ENCODE measurements around the gene MCF2L.

The MCF2L gene

DNA sequence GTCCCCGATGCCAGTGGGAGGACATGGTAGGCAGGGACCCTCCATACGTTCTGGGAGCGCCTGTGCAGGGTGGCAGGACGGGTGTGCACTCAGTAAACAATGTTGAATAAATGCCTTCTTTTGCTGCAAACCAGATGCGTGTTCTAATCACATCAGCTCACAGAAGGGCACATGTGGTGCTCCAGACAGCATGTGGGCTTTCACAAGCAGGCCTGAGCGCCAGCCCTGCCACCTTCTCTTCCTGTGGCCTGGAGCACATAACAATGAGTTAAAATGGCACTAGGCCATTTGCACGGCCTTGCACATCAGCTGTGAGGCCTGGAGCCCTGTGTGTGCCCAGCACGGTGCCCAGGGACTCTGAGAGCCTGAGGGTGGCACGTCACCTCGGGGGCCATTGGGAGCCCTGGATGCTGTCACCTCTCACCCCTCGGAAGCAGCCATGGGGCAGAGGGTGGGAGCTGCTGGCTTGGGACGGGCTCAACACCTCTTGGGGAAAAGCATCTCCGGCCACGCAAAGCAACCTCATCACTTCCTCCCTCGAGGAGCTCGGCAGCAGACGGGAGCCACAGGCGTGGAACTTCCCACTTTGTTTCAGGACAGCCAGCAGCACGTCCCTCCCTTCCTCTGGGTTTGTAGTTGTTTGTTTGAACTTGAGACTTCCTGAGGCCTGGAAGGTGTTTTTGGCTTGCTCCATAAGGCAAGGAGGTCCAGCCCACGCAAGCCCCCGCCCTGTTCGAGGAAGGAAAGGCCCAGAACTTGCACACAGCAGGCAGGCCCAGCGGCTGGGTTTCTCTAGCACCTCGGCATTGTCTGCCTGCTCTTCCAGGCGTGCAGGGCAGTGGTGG, 9.8 kb downstream of the MCF2L start:
- H3K4me3 ChIP-seq (ENCODE audit: low read depth, low read length) = no peak overlapping the region
- in situ Hi-C loops (cut with HindIII; ENCODE audit: low sequenced_read_pairs) = no loop called here
- TF ChIP-seq, protein P1, sequence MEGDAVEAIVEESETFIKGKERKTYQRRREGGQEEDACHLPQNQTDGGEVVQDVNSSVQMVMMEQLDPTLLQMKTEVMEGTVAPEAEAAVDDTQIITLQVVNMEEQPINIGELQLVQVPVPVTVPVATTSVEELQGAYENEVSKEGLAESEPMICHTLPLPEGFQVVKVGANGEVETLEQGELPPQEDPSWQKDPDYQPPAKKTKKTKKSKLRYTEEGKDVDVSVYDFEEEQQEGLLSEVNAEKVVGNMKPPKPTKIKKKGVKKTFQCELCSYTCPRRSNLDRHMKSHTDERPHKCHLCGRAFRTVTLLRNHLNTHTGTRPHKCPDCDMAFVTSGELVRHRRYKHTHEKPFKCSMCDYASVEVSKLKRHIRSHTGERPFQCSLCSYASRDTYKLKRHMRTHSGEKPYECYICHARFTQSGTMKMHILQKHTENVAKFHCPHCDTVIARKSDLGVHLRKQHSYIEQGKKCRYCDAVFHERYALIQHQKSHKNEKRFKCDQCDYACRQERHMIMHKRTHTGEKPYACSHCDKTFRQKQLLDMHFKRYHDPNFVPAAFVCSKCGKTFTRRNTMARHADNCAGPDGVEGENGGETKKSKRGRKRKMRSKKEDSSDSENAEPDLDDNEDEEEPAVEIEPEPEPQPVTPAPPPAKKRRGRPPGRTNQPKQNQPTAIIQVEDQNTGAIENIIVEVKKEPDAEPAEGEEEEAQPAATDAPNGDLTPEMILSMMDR (IDR thresholded peaks at IDR 0.05; ENCODE audit: low read depth, low read length) = no peak
- DNase-seq (ENCODE audit: low read depth, low spot score) = no peak

DNA sequence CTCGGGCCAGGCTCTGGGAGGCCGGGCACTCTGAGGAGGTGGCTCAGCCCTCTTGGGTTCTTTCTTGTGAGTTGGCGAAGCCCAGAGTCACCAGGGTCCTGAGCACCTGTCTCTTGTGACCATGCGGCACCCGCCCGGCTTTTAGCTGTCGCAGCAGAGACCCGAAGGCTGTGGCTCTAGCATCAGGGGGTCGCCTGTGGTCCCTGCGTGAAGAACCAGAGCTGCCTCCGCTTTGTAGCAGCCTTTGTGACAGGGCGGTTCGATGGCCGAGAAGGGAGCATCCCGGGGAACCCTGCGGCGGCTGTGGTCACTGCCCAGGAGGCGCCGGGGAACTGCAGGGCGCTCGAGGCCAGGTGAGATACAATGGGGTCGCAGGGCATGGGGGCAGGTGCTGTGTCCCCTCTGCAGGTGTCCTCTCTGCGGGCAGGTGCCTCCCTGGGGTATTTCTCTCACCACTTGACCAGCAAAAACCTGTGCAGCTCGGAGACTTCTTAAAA, 10.4 kb downstream of the MCF2L start:
- H3K4me3 ChIP-seq (ENCODE audit: low read depth, low read length) = no peak overlapping the region
- TF ChIP-seq, protein P1 (IDR thresholded peaks at IDR 0.05; ENCODE audit: low read depth, low read length) = no peak
- DNase-seq (ENCODE audit: low read depth, low spot score) = no peak
- in situ Hi-C loops (cut with HindIII; ENCODE audit: low sequenced_read_pairs) = no loop called here

DNA sequence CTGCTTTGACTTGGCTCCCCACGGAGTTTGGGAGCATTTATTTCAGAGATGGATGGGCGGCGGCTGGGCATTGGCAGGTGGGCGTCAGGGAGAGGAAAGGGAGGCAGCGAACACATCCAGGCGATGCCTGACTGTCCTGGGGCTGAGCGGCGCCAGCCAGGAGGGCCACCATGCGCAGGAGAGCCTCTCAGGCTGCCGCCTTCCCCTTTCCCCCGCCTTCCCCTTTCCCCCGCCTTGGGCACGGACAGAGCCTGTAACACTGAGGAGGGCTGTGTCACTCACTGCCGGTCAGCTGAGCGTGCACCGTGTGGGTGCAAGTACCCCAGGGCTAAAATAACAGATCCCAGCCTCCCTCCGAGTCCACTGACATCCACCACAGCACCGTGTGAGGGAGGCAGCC, 11.4 kb downstream of the MCF2L start:
- no peak for DNase-seq (ENCODE audit: low read depth, low spot score)
- TF ChIP-seq, protein P1 (IDR thresholded peaks at IDR 0.05; ENCODE audit: low read depth, low read length) = no peak
- in situ Hi-C loops (cut with HindIII; ENCODE audit: low sequenced_read_pairs) = no loop called here
- no peak overlapping the region for H3K4me3 ChIP-seq (ENCODE audit: low read depth, low read length)

DNA sequence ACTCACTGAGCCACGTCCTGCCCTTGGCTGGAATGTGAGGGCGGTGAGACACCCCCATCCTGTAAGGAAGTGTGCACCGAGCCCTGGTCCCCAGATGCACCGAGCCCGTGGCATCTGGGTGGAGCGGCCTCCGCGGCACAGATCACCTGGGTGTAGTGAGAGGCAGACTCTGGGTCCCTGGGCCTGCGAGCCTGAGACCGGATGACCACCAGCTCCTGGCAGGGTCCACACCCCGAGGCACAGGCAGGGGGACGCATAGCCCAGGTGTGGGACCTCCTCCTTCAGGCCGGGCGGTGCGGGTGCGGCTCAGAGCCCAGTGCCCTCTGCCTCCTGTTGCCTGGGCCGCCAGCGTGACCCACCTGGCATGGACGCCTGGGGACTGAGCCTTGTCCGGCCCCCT, 12.4 kb downstream of the MCF2L start:
- H3K4me3 ChIP-seq (ENCODE audit: low read depth, low read length) = no peak overlapping the region
- TF ChIP-seq, protein P1 (IDR thresholded peaks at IDR 0.05; ENCODE audit: low read depth, low read length) = no peak
- no peak for DNase-seq (ENCODE audit: low read depth, low spot score)
- in situ Hi-C loops (cut with HindIII; ENCODE audit: low sequenced_read_pairs) = no loop called here

GRCh38 chr13:112982281-112983041, 13.4 kb downstream of the MCF2L start:
- in situ Hi-C loops (cut with HindIII; ENCODE audit: low sequenced_read_pairs) = no loop called here
- H3K4me3 ChIP-seq (ENCODE audit: low read depth, low read length) = no peak overlapping the region
- TF ChIP-seq, protein P1 (IDR thresholded peaks at IDR 0.05; ENCODE audit: low read depth, low read length) = no peak
- no peak for DNase-seq (ENCODE audit: low read depth, low spot score)

GRCh38 chr13:112983042-112983305, 14.0 kb downstream of the MCF2L start:
- in situ Hi-C loops (cut with HindIII; ENCODE audit: low sequenced_read_pairs) = no loop called here
- DNase-seq (ENCODE audit: low read depth, low spot score) = no peak
- no peak overlapping the region for H3K4me3 ChIP-seq (ENCODE audit: low read depth, low read length)
- TF ChIP-seq, protein P1 (IDR thresholded peaks at IDR 0.05; ENCODE audit: low read depth, low read length) = no peak

Data from astrocyte of the spinal cord (primary cell).